Heart left ventricle (tissue), 16 donors: ENCODE results near the gene PIK3C2G. TPM values are rescaled to one million over a fixed set of nuclear protein-coding genes. Genes with fewer than 3 reads are reported as not detected.

Source experiments
- ATAC-seq, 4 donors: fragments of 200-7000 bp; cut with Tn5 transposase; one replicate each; pipeline ENCODE4 v1.9.1; 2020 to 2022; ENCODE audit warnings: moderate library complexity in 4 of 4, mild to moderate bottlenecking in 3 of 4, moderate number of reproducible peaks in 1 of 4
- DNase-seq, 5 donors: peaks; one replicate each; pipeline ENCODE4 v3.0.0-alpha.2; 2020
- H3K27ac ChIP-seq, 12 donors: fragments of 200-600 bp; sonication (generic) in 4 of 12; one replicate each; pipeline versions ENCODE4 v1.5.0 to v1.8.0; 2016 to 2022; ENCODE audit warnings: mild to moderate bottlenecking in 2 of 12
- H3K27me3 ChIP-seq, 9 donors: fragments of 200-600 bp; sonication (generic) in 2 of 9; one replicate each; pipeline versions ENCODE4 v1.5.1 to v1.8.0; 2016 to 2022; ENCODE audit warnings: mild to moderate bottlenecking in 3 of 9
- H3K36me3 ChIP-seq, 9 donors: fragments of 200-600 bp; sonication (generic) in 2 of 9; one replicate each; pipeline versions ENCODE4 v1.5.0 to v1.8.0; 2018 to 2022; ENCODE audit warnings: mild to moderate bottlenecking in 2 of 9
- H3K4me1 ChIP-seq, 12 donors: fragments of 200-600 bp; sonication (generic) in 4 of 12; one replicate each; pipeline versions ENCODE4 v1.5.0 to v1.8.0; 2016 to 2022; ENCODE audit warnings: mild to moderate bottlenecking in 3 of 12
- H3K4me3 ChIP-seq, 12 donors: fragments of 200-600 bp; sonication (generic) in 4 of 12; one replicate each; pipeline versions ENCODE4 v1.5.0 to v1.8.0; 2017 to 2022; ENCODE audit warnings: mild to moderate bottlenecking in 9 of 12, moderate library complexity in 4 of 12
- H3K9me3 ChIP-seq, 12 donors: fragments of 200-600 bp; sonication (generic) in 4 of 12; one replicate each; pipeline versions ENCODE4 v1.5.0 to v1.8.0; 2016 to 2022; ENCODE audit warnings: mild to moderate bottlenecking in 1 of 12
- POLR2A ChIP-seq, 2 donors: fragments of 450-650 bp; IDR thresholded peaks; one replicate each; pipeline ENCODE4 v1.6.1; 2017; ENCODE audit warnings: antibody characterized with exemption in 2 of 2, mild to moderate bottlenecking in 2 of 2, moderate library complexity in 2 of 2
- WGBS, 4 donors: extraction: QIAGEN DNeasy Blood & Tissue Kit in 2 of 4; methylation state at CpG; one replicate each; pipeline versions ENCODE4 v1.1.5 to v1.1.7; 2013 to 2018; 5-methylcytosine and 5-hydroxymethylcytosine counted together
- intact Hi-C, 10 donors: fragments of 100-400 bp; cut with DNase I; formaldehyde crosslinking; loops; one replicate each; pipeline versions ENCODE4 v1.11.1 to v1.14.2; 2022
- polyA plus RNA-seq, 2 donors: library from polyadenylated mRNA; stranded (reverse); fragments of 200-250 nt; gene quantifications; one replicate each; pipeline ENCODE4 v1.2.3, GENCODE V29; 2013
- total RNA-seq, 9 donors: library from RNA; depleted of rRNA in 2 of 9; stranded (reverse); fragments of >200 nt in 2 of 9; fragmentation: NEBNext Ultra II Directional in 3 of 9; extraction: Animal tissue kit (Norgen Biotek cat#: 25700) in 3 of 9; gene quantifications; one replicate each; pipeline versions ENCODE4 v1.1.0 to v1.2.4, GENCODE V29; 2016 to 2023
- TF ChIP-seq, protein P1 (sequence below), 12 donors: fragments of 200-600 bp; sonication (generic) in 4 of 12; IDR thresholded peaks; one replicate each; pipeline versions ENCODE4 v1.5.0 to v1.8.0; 2018 to 2022; ENCODE audit warnings: antibody characterized with exemption in 12 of 12, mild to moderate bottlenecking in 5 of 12
- donor health status: ischemic (EF 13 %, LVEDD 7.1; RV severe dilation, severe dysfunction).
- donor health status: healthy with polysubstance abuse.
- donor health status: DM: no; HTN: yes; CAD: no.
- donor health status: DM: no; HTN: no; CAD: no.
- donor health status: ischemic (EF 25% LVEDD 6.9; RV normal size, moderate dysfunction).
- donor health status: ischemic (EF 25% LVEDD 5.7; RV mildly dilated, moderate dysfunction).
- donor health status: healthy.
- donor health status: DM: yes; HTN: yes; CAD: no.
- donor health status: ischemic (EF 35%, LVEDD 5.7; RV mildly dilated, moderate dysfunction).
- donor health status: nonischemic (EF 11% LVEDD 7.7; RV severe dilation, severe dysfunction).
- donor health status: DM: yes; HTN: yes; CAD: no.
- donor health status: PGD.
- donor health status: ischemic (EF 29% LVEDD 5.4; RV normal size, mild dysfunction).
- donor health status: nonischemic (EF 23%, LVEDD 6.1; RV moderate dilation, normal function).

Gene PIK3C2G
- total and polyA plus RNA-seq, 11 donors, result not detected

DNA sequence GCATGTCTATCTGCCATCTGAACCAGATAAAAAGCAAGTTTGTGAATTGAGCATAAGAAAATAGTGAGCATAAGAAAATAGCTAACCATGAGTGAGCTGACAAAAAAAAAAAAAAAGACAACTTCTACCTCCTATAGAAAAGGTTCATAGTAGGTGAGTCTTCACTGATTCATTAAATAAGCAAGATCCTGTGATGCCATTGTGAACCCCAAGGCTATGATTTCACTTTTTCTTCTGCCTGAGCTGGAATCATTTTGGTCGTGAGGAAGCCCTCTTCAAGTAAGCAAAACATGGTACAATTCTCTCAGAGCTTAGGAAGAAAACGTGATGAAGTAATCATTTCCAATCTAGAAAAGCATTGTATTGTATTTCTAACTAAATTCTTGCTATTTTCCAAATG lies 1.2 kb downstream of the PIK3C2G start:
- WGBS, 4 donors, result 70 to 76% (median 75%) methylated on average over 2 of the region's 2 CpGs
- TF ChIP-seq POLR2A (IDR thresholded peaks at IDR 0.05), result no peak
- TF ChIP-seq, protein P1, sequence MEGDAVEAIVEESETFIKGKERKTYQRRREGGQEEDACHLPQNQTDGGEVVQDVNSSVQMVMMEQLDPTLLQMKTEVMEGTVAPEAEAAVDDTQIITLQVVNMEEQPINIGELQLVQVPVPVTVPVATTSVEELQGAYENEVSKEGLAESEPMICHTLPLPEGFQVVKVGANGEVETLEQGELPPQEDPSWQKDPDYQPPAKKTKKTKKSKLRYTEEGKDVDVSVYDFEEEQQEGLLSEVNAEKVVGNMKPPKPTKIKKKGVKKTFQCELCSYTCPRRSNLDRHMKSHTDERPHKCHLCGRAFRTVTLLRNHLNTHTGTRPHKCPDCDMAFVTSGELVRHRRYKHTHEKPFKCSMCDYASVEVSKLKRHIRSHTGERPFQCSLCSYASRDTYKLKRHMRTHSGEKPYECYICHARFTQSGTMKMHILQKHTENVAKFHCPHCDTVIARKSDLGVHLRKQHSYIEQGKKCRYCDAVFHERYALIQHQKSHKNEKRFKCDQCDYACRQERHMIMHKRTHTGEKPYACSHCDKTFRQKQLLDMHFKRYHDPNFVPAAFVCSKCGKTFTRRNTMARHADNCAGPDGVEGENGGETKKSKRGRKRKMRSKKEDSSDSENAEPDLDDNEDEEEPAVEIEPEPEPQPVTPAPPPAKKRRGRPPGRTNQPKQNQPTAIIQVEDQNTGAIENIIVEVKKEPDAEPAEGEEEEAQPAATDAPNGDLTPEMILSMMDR (IDR thresholded peaks at IDR 0.05), result no peak
- Histone ChIP-seq H3K27me3 (peaks cover 0 to 2% (median 0%) of the 10 kb centered on the region in 9 donors), H3K4me1 (no peaks in the 10 kb centered on the region), H3K9me3 (no peaks in the 10 kb centered on the region), H3K36me3 (no peaks in the 10 kb centered on the region), H3K4me3 (no peak overlapping the region), H3K27ac (no peak overlapping the region)
- no peak for DNase-seq
- ATAC-seq, result no peak
- intact Hi-C loops, result no loop called here

DNA sequence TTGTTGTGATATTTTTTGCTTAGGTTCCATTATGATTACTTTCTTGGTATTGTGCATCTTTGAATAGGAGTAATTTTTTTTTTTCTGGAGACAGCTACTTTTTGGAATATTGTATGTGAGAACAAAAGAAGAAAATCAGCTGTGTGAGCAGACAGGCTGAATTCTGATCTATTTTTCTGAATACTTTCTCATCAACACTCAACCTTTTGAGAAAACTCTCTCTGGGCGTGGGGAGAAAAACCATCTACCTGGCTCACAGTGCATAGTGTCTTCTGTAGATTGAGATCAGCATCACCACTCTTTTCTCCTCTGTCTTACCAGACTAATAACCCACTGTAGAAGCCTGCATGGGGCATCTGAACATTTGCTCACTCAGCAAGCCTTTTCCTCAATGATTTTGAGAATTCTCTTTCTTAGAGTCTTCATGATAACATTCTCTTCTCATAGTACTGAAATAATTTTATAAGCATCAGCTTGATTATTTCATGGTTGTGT lies 3.3 kb downstream of the PIK3C2G start:
- no peak overlapping the region for H3K27ac ChIP-seq
- WGBS, 4 donors, result 93 to 96% (median 95%) methylated on average over 1 of the region's 1 CpG
- H3K9me3 ChIP-seq, result no peaks in the 10 kb centered on the region
- peaks cover 0 to 2% (median 0%) of the 10 kb centered on the region in 9 donors for H3K27me3 ChIP-seq
- intact Hi-C loops, result no loop called here
- H3K4me3 ChIP-seq, result no peak overlapping the region
- no peaks in the 10 kb centered on the region for H3K4me1 ChIP-seq
- H3K36me3 ChIP-seq, result no peaks in the 10 kb centered on the region
- TF ChIP-seq, protein P1 (IDR thresholded peaks at IDR 0.05), result no peak
- TF ChIP-seq POLR2A (IDR thresholded peaks at IDR 0.05), result no peak
- no peak for DNase-seq
- ATAC-seq, result no peak

DNA sequence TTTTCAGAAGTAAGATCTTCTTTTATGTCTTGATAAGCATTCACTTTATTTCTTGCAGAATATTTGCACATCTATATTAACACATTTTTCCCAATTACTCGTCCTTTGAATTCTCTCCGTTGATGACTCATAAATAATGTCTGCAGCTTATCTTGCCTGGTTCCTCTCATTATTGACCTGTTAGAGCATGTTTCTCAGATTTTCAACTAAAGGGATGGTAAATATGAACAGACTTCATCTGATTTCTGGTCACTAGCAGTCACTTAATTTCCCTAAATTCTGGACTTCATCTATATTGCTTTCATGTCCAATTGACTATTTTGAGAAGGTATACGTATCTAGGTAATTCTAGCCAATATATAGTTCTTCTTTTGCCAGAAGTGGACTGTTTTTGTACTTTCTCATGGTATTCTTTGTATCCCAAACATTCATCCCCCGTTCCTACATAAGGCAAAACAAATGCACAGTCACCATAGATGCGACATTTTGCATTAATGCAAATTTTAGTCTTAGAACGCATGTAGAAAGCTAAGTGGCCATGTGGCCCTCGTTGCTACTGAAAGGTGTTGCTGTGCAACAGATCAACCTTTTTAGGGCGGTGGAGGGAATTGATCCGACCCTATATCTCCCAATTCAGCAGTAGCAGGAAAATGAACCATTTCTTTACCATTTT lies 6.2 kb downstream of the PIK3C2G start:
- H3K4me1 ChIP-seq, result no peaks in the 10 kb centered on the region
- intact Hi-C loops, result no loop called here
- no peak for ATAC-seq
- TF ChIP-seq, protein P1 (IDR thresholded peaks at IDR 0.05), result no peak
- 83 to 89% (median 87%) methylated on average over 9 of the region's 9 CpGs for WGBS, 4 donors
- peaks cover 0 to 2% (median 0%) of the 10 kb centered on the region in 9 donors for H3K27me3 ChIP-seq
- no peaks in the 10 kb centered on the region for H3K9me3 ChIP-seq
- no peak overlapping the region for H3K27ac ChIP-seq
- no peaks in the 10 kb centered on the region for H3K36me3 ChIP-seq
- no peak for DNase-seq
- H3K4me3 ChIP-seq, result no peak overlapping the region

DNA sequence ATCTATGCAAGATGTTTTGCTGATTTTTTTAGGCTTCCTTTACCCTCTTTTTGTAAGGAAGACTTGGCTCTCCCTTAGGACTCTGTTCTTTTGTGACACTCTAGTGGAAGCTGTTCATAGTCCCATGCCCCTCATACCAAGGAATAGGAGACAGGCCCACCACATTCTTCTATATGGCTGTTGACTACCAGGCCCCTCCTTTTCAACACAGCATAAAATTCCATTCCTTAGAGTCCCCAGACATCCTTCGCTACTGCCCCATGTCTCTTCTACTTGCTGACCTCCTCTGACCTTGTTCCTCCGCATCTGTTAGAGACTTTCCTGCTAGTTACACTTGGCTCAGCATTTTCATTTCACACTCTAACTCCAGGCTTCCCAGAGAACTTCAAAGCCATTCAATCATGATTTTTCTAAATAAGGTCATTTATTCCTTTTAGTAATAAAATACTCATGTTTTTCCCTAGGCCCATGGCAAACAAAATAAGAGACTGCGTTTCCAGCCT lies 9.7 kb downstream of the PIK3C2G start:
- Histone ChIP-seq H3K9me3 (no peaks in the 10 kb centered on the region), H3K4me3 (no peak overlapping the region), H3K4me1 (no peaks in the 10 kb centered on the region), H3K36me3 (no peaks in the 10 kb centered on the region), H3K27me3 (no peaks in the 10 kb centered on the region), H3K27ac (no peak overlapping the region)
- WGBS, 4 donors, result 49 to 56% (median 52%) methylated on average over 3 of the region's 3 CpGs
- ATAC-seq (no peak), DNase-seq (no peak)
- intact Hi-C loops, result no loop called here
- TF ChIP-seq, protein P1 (IDR thresholded peaks at IDR 0.05), result no peak
- no peak for TF ChIP-seq POLR2A (IDR thresholded peaks at IDR 0.05)
